ENCODE data around the gene ATG4C.
A peak's percentile ranks its signal among the peaks of the same experiment; 100 is the strongest.

The ATG4C gene

GRCh38 chr1:62841587-62842169, 57.7 kb downstream of the ATG4C start:
- H3K36me3 ChIP-seq (ENCODE audit: control insufficient read depth, low read length): no peaks in the 10 kb centered on the region; the same call in 1 of the 2 replicates
- H3F3A ChIP-seq (ENCODE audit: control insufficient read depth, insufficient read depth): no peaks in the 10 kb centered on the region; the same call in 1 of the 2 replicates
- no peaks in the 10 kb centered on the region for H4K20me1 ChIP-seq (ENCODE audit: control insufficient read depth, insufficient read depth, low read depth, low read length)
- no peaks in the 10 kb centered on the region for H3K27me3 ChIP-seq (ENCODE audit: control insufficient read depth, low read length)
- H3K79me2 ChIP-seq (ENCODE audit: control insufficient read depth, low read length): no peaks in the 10 kb centered on the region
- H3K27ac ChIP-seq (ENCODE audit: low read depth, low read length): no peak overlapping the region
- H3K4me2 ChIP-seq (ENCODE audit: low read length): no peak overlapping the region
- no peaks in the 10 kb centered on the region for H3K4me1 ChIP-seq (ENCODE audit: control insufficient read depth, low read length)
- H3K4me3 ChIP-seq (ENCODE audit: low read length): no peak overlapping the region
- H3K9me2 ChIP-seq (replicated peaks; ENCODE audit: control insufficient read depth, low read length): no peaks in the 10 kb centered on the region
- no peaks in the 10 kb centered on the region for H3K9me3 ChIP-seq (ENCODE audit: control insufficient read depth, insufficient read depth, low read length)
- TF ChIP-seq CTCF (IDR thresholded peaks at IDR 0.05; ENCODE audit: low read depth, low read length, poor library complexity, severe bottlenecking): peak; percentile 64
- no peak for TF ChIP-seq EZH2phosphoT487 (IDR thresholded peaks at IDR 0.05; ENCODE audit: borderline replicate concordance, low read length)

- Histone ChIP-seq H3K4me1 (ENCODE audit: control insufficient read depth, low read length) (no peaks in the 10 kb centered on the region), H4K20me1 (ENCODE audit: control insufficient read depth, insufficient read depth, low read depth, low read length) (no peaks in the 10 kb centered on the region), H3K4me2 (ENCODE audit: low read length) (no peak overlapping the region), H3K9me2 (replicated peaks; ENCODE audit: control insufficient read depth, low read length) (no peaks in the 10 kb centered on the region), H3K4me3 (ENCODE audit: low read length) (no peak overlapping the region), H3K9me3 (ENCODE audit: control insufficient read depth, insufficient read depth, low read length) (no peaks in the 10 kb centered on the region), H3K27ac (ENCODE audit: low read depth, low read length) (no peak overlapping the region), H3K36me3 (ENCODE audit: control insufficient read depth, low read length) (no peaks in the 10 kb centered on the region; the same call in 1 of the 2 replicates), H3K27me3 (ENCODE audit: control insufficient read depth, low read length) (no peaks in the 10 kb centered on the region), H3K79me2 (ENCODE audit: control insufficient read depth, low read length) (no peaks in the 10 kb centered on the region), H3F3A (ENCODE audit: control insufficient read depth, insufficient read depth) (no peaks in the 10 kb centered on the region; the same call in 1 of the 2 replicates)
- TF ChIP-seq CTCF (IDR thresholded peaks at IDR 0.05; ENCODE audit: low read depth, low read length, poor library complexity, severe bottlenecking) (no peak), EZH2phosphoT487 (IDR thresholded peaks at IDR 0.05; ENCODE audit: borderline replicate concordance, low read length) (no peak)
These were observed 60.1 kb downstream of the ATG4C start for GRCh38 chr1:62844030-62844429.

GRCh38 chr1:62849031-62849430, 65.1 kb downstream of the ATG4C start:
- Histone ChIP-seq H3K79me2 (ENCODE audit: control insufficient read depth, low read length) (no peaks in the 10 kb centered on the region), H3K27ac (ENCODE audit: low read depth, low read length) (no peak overlapping the region), H3K36me3 (ENCODE audit: control insufficient read depth, low read length) (no peaks in the 10 kb centered on the region), H3K9me2 (replicated peaks; ENCODE audit: control insufficient read depth, low read length) (no peaks in the 10 kb centered on the region), H3F3A (ENCODE audit: control insufficient read depth, insufficient read depth) (no peaks in the 10 kb centered on the region), H3K27me3 (ENCODE audit: control insufficient read depth, low read length) (no peaks in the 10 kb centered on the region), H4K20me1 (ENCODE audit: control insufficient read depth, insufficient read depth, low read depth, low read length) (no peaks in the 10 kb centered on the region), H3K4me1 (ENCODE audit: control insufficient read depth, low read length) (no peaks in the 10 kb centered on the region), H3K9me3 (ENCODE audit: control insufficient read depth, insufficient read depth, low read length) (no peaks in the 10 kb centered on the region), H3K4me3 (ENCODE audit: low read length) (no peak overlapping the region), H3K4me2 (ENCODE audit: low read length) (no peak overlapping the region)
- TF ChIP-seq CTCF (IDR thresholded peaks at IDR 0.05; ENCODE audit: low read depth, low read length, poor library complexity, severe bottlenecking) (no peak), EZH2phosphoT487 (IDR thresholded peaks at IDR 0.05; ENCODE audit: borderline replicate concordance, low read length) (no peak)
